HEK293T (cell line): ENCODE data around the gene ABLIM2.

Source experiments
- CTCF ChIA-PET: fragments of 350-600 bp; formaldehyde crosslinking; extraction: SDS; loops from one replicate; lab custom pipeline; 2021; ENCODE audit warnings: antibody characterized with exemption, inconsistent platforms; lab: Yijun Ruan, JAX
- POLR2A ChIA-PET: fragments of 350-600 bp; formaldehyde crosslinking; extraction: SDS; loops from one replicate; lab custom pipeline; 2020; ENCODE audit warnings: antibody characterized with exemption, inconsistent platforms; lab: Yijun Ruan, JAX
- DNase-seq: peaks from one replicate; pipeline ENCODE4 v3.0.0; 2012; ENCODE audit warnings: mixed read lengths; ENCODE audit errors: extremely low spot score
- ARNT ChIP-seq: fragments of 450-650 bp; IDR thresholded peaks from 2 replicates; pipeline ENCODE4 v1.6.1; 2017; ENCODE audit warnings: mild to moderate bottlenecking
- BHLHE40 ChIP-seq: fragments of 450-650 bp; IDR thresholded peaks from 2 replicates; pipeline ENCODE4 v1.6.1; 2016; ENCODE audit warnings: mild to moderate bottlenecking, moderate library complexity, borderline replicate concordance
- CTBP1 ChIP-seq: fragments of 450-650 bp; IDR thresholded peaks from 2 replicates; pipeline ENCODE4 v1.6.1; 2016; ENCODE audit warnings: borderline replicate concordance
- ELF4 ChIP-seq: fragments of 450-650 bp; IDR thresholded peaks from 2 replicates; pipeline ENCODE4 v1.6.1; 2017; ENCODE audit warnings: antibody characterized with exemption
- FOXA1 ChIP-seq: fragments of 450-650 bp; IDR thresholded peaks from 2 replicates; pipeline ENCODE4 v1.6.1; 2016; ENCODE audit warnings: mild to moderate bottlenecking
- FOXK2 ChIP-seq: fragments of 450-650 bp; IDR thresholded peaks from 2 replicates; pipeline ENCODE4 v1.6.1; 2016; ENCODE audit warnings: mild to moderate bottlenecking
- FOXM1 ChIP-seq: fragments of 450-650 bp; IDR thresholded peaks from 2 replicates; pipeline ENCODE4 v1.6.1; 2017; ENCODE audit warnings: mild to moderate bottlenecking, borderline replicate concordance
- HDGF ChIP-seq: fragments of 450-650 bp; IDR thresholded peaks from 2 replicates; pipeline ENCODE4 v1.6.1; 2017; ENCODE audit warnings: antibody characterized with exemption, borderline replicate concordance
- L3MBTL2 ChIP-seq: fragments of 450-650 bp; conservative IDR thresholded peaks from 2 replicates; pipeline ENCODE4 v1.6.1; 2016; ENCODE audit warnings: mild to moderate bottlenecking
- LEF1 ChIP-seq: fragments of 450-650 bp; IDR thresholded peaks from 2 replicates; pipeline ENCODE4 v1.6.1; 2017; ENCODE audit warnings: mild to moderate bottlenecking, borderline replicate concordance
- NFRKB ChIP-seq: fragments of 450-650 bp; IDR thresholded peaks from 2 replicates; pipeline ENCODE4 v1.6.1; 2016; ENCODE audit warnings: mild to moderate bottlenecking, moderate library complexity
- SP1 ChIP-seq: fragments of 450-650 bp; IDR thresholded peaks from 2 replicates; pipeline ENCODE4 v1.6.1; 2017
- SUZ12 ChIP-seq: fragments of 450-650 bp; IDR thresholded peaks from 2 replicates; pipeline ENCODE4 v1.6.1; 2016; ENCODE audit warnings: mild to moderate bottlenecking
- TARDBP ChIP-seq: fragments of 450-650 bp; IDR thresholded peaks from 2 replicates; pipeline ENCODE4 v1.6.1; 2016
- ZNF384 ChIP-seq: fragments of 450-650 bp; IDR thresholded peaks from 2 replicates; pipeline ENCODE4 v1.6.1; 2016
- TF ChIP-seq, protein P1 (sequence below): fragments of 450-650 bp; IDR thresholded peaks from 2 replicates; pipeline ENCODE4 v1.6.1; 2016

ABLIM2 gene

DNA sequence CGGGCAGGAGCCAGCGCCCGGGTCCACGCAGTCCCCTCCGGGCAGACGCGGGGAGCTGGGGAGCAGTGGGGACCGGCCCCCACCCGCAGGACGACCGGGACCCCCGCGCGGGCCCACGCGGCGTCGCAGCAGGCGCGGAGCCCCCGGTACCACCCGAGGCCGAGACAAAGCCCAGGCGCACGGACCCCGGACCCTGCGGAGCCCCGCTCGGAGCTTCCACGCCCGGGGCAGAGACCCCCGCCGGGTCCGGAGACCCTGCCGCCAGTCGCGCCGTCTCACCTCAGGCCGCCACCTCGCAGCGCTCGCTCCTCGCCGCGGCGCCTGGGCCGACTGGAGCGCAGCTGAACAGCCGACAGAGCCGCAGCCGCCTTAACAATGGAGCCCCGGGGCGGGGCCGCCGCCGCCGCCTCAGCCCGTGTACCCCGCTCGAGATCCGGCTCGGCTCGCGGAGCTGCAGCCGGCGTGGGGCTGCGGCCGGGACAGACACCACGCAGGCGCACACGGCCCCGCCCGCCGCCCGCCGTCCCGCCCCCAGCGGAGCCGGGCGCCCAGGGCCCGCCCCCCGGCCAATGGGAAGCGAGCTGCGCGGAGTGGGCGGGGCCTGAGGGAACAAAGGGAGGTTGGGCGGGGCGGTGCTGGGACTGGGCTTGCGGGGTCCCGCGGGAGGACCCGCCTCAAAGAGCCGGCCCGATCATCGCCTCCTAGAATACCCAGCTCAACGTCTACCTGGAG, 219.1 kb downstream of the ABLIM2 start, which contains the start of gene AFAP1:
Gene AFAP1 (minus strand): TSS at position 485 of the 732 bp plus-strand sequence. CDS start 67,783 bp downstream, outside the sequence.
- TF ChIP-seq HDGF (no peak), SP1 (no peak), LEF1 (no peak), FOXA1 (no peak), BHLHE40 (no peak), L3MBTL2 (no peak), SUZ12 (no peak), ELF4 (no peak), TARDBP (no peak; the same call in 1 of the 2 replicates), NFRKB (no peak), FOXK2 (no peak), FOXM1 (no peak), ZNF384 (no peak), ARNT (no peak), CTBP1 (no peak)
- TF ChIP-seq, protein P1, sequence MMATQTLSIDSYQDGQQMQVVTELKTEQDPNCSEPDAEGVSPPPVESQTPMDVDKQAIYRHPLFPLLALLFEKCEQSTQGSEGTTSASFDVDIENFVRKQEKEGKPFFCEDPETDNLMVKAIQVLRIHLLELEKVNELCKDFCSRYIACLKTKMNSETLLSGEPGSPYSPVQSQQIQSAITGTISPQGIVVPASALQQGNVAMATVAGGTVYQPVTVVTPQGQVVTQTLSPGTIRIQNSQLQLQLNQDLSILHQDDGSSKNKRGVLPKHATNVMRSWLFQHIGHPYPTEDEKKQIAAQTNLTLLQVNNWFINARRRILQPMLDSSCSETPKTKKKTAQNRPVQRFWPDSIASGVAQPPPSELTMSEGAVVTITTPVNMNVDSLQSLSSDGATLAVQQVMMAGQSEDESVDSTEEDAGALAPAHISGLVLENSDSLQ, result no peak
- POLR2A ChIA-PET, result interaction anchor here (0.7 to 1.5 kb wide), 9 partner anchors 9 to 96 kb away, joined by 3 to 10 read pairs (median 4); no protein-coding TSS in a partner anchor
- peak; percentile 99 for DNase-seq
- CTCF ChIA-PET, result interaction anchor here (1.0 kb wide), 2 partner anchors 133 to 135 kb away, joined by 3 read pairs; no protein-coding TSS in a partner anchor

DNA sequence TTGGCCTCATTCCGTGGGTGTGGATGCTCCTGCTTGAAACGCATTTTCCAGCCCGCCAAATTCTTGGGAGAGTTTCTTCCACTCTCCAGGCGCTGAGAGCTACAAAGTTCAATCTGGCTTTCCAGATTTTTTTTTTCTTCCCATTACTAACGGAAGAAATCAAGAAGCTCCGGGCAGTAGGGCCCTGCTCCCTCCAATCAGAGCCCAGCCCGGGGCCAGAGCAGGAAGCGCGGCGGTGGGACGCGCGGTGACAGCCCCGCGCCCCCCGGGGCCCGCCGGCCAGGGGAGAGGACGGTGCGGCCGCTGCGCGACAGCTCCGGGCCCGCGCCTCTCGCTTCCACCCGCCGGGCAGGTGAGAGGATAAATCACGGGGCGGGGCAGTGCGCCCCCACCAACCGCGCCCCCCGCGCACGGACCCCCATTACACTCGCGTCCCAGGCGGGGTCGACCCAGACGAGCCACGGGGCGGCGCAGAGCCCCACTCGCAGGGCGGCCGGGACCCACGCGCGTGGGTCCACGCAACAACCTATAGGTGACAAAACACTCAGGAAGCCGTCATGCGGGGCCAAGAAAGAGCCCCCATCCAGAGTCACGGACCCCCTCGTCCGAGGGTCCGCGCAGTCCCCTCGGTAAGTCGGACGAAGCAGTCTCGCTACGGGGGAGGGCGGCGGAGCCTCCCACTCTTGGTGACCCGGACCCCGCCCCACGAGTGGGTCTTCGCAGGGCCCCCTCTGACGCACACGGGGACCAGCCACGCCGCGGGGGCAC, 219.8 kb downstream of the ABLIM2 start:
- peak; percentile 47 for DNase-seq
- ChIA-PET CTCF (interaction anchor here (1.0 to 1.5 kb wide), 4 partner anchors 61 to 134 kb away, joined by 3 to 5 read pairs (median 3); no protein-coding TSS in a partner anchor), POLR2A (no interaction called here)
- TF ChIP-seq TARDBP, result peak; percentile 95
- TF ChIP-seq, protein P1, result no peak

DNA sequence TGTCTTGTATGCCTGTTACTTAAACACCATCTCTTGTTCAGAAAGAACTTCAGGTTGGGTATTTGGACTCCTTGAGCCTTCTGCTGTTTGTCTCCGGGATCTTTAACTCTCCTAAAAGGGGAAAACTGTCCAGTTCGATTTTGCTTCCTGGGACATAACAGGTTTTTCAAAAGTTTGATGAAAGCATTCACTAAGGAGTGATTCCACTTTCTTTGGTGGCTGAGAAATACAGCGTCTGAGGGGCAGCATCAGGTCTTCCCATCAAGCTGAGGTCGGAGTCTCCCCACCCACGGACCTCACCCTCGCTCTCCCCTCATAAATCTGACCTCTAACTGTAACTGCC, 220.4 kb downstream of the ABLIM2 start:
- no peak for DNase-seq
- TF ChIP-seq L3MBTL2 (no peak), BHLHE40 (no peak), LEF1 (no peak), FOXA1 (no peak), FOXM1 (no peak), ELF4 (no peak), SP1 (no peak), HDGF (no peak), ARNT (no peak), ZNF384 (no peak), SUZ12 (no peak), TARDBP (no peak), FOXK2 (no peak), CTBP1 (no peak), NFRKB (no peak)
- TF ChIP-seq, protein P1, result no peak
- CTCF ChIA-PET, result interaction anchor here (0.7 to 1.5 kb wide), 6 partner anchors 9 to 136 kb away, joined by 3 to 5 read pairs (median 4); no protein-coding TSS in a partner anchor
- POLR2A ChIA-PET, result interaction anchor here (0.9 kb wide), 1 partner anchor 36 kb away, joined by 3 read pairs; no protein-coding TSS in a partner anchor

DNA sequence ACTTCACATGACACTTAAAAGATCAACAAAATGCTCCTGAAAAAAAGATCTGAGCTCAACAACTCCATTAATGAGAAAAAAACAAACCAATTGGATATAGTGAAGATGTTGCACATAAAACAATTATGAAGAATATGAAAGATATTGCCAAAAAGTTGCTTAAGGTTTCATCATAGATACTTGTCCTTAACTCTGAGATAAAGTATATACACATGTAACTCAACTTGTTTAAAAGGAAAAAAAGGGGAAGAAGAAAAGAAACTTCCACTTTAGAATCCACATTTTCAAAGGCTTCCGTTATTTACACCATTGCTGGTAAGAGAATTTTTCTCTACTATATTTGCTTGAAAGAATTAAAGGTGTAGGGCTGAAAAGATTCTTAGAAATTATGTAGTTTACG, 221.6 kb downstream of the ABLIM2 start:
- ChIA-PET CTCF (interaction anchor here (1.0 kb wide), 1 partner anchor 51 kb away, joined by 3 read pairs; no protein-coding TSS in a partner anchor), POLR2A (no interaction called here)
- TF ChIP-seq FOXK2 (no peak), SUZ12 (no peak), NFRKB (no peak), ARNT (no peak), ELF4 (no peak), FOXM1 (no peak), LEF1 (no peak), HDGF (no peak)
- TF ChIP-seq, protein P1, result no peak
- DNase-seq, result no peak

DNA sequence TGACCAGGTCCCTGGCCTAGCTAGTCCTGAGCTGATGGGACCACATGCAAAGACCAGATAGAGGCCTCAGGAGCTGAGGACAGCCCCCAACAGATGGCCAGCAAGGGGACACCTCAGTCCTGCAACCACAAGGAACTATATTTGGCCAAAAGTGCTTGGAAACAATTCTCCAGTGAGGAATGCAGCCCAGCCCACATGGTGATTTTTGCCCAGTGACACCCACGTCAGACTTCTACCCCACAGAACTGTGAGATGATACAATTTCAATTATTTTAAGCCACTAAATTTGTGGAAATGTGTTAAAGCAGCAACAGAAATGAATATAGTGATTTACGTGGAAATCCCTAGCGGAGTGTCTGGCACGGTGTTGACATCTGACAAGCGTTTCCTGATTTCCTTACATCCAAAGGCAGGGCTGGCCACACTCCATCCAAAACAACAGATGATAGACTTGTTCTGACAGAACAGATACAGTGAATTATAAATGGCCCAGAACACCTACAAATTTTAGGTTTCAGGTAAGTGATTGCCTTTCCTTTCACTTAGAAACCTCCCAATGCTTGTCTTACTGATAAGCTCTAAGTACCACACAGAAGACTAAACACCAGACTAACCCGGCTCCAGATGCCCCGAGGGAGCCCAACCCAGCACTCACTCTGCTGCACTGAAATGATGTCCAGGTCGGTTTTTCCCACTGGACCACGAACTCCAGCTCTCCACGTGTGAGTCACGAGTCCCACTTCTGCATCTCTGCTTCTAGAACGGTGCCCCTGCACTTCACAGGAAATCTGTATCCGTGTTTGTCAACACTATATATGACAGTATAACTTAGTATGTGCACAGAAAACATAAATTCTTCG, 224.7 kb downstream of the ABLIM2 start:
- TF ChIP-seq HDGF (no peak), TARDBP (no peak), L3MBTL2 (no peak), ARNT (no peak), SP1 (no peak), ZNF384 (no peak), ELF4 (no peak), SUZ12 (no peak), NFRKB (no peak), BHLHE40 (no peak), LEF1 (no peak), FOXA1 (no peak), FOXK2 (no peak), FOXM1 (no peak)
- TF ChIP-seq, protein P1, result no peak
- ChIA-PET CTCF (interaction anchor here (1.1 to 1.3 kb wide), 2 partner anchors 130 to 132 kb away, joined by 3 to 4 read pairs; no protein-coding TSS in a partner anchor), POLR2A (no interaction called here)
- DNase-seq, result no peak
